Measurements from ENCODE around the gene ATP2C2. TPM values are rescaled to one million over a fixed set of nuclear protein-coding genes. Genes with fewer than 3 reads are reported as not detected.
"Not testable (repeated sequence)": the region's sequence is repeated elsewhere in the genome, so short reads cannot be mapped to it uniquely, and the experiment has no call there.

Gene ATP2C2
- total RNA-seq, 1 experiment from 2014 or later, result 0.67 TPM

DNA sequence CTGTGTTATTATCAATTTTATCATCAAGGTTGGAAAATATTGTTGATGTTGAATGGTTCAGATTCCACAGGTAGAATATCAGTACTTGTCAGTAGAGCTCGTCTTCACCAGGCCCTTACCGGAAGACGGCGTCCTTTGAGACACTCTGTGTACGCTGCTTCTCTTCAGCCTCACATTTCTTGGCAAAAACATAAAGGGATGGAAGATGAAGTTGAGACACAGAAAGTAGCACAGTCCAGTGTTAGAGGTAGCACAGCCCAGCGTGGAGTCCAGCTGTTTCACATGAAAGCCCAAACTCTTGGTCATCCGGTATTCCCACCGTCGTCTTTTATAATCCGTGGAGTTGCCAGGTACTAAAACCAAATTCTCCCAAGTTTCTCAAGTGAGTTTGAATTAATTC lies 30.4 kb downstream of the ATP2C2 start:
- intact Hi-C loops (cut with micrococcal nuclease; ENCODE audit: unreplicated experiment), result no loop called here
- ChIA-PET CTCF (no interaction called here), POLR2A (no interaction called here)
- Histone ChIP-seq H3K4me1 (ENCODE audit: control insufficient read depth, insufficient read depth, low read length) (no peaks in the 10 kb centered on the region), H3K27ac (ENCODE audit: low read length) (no peak overlapping the region), H3K27me3 (ENCODE audit: control insufficient read depth, insufficient read depth, low read length) (peaks cover 5% of the 10 kb centered on the region), H3K9me3 (ENCODE audit: control insufficient read depth, insufficient read depth, low read depth, low read length) (no peaks in the 10 kb centered on the region), H3K4me3 (ENCODE audit: low read depth in 2 of 2, low read length in 2 of 2) (no peak overlapping the region), H3K36me3 (ENCODE audit: control insufficient read depth, insufficient read depth, low read length) (no peaks in the 10 kb centered on the region)
- in situ Hi-C loops (cut with HindIII; ENCODE audit: low pct_unique_long_range_greater_than_20kb, low sequenced_read_pairs), result no loop called here
- TF ChIP-seq, protein P1, sequence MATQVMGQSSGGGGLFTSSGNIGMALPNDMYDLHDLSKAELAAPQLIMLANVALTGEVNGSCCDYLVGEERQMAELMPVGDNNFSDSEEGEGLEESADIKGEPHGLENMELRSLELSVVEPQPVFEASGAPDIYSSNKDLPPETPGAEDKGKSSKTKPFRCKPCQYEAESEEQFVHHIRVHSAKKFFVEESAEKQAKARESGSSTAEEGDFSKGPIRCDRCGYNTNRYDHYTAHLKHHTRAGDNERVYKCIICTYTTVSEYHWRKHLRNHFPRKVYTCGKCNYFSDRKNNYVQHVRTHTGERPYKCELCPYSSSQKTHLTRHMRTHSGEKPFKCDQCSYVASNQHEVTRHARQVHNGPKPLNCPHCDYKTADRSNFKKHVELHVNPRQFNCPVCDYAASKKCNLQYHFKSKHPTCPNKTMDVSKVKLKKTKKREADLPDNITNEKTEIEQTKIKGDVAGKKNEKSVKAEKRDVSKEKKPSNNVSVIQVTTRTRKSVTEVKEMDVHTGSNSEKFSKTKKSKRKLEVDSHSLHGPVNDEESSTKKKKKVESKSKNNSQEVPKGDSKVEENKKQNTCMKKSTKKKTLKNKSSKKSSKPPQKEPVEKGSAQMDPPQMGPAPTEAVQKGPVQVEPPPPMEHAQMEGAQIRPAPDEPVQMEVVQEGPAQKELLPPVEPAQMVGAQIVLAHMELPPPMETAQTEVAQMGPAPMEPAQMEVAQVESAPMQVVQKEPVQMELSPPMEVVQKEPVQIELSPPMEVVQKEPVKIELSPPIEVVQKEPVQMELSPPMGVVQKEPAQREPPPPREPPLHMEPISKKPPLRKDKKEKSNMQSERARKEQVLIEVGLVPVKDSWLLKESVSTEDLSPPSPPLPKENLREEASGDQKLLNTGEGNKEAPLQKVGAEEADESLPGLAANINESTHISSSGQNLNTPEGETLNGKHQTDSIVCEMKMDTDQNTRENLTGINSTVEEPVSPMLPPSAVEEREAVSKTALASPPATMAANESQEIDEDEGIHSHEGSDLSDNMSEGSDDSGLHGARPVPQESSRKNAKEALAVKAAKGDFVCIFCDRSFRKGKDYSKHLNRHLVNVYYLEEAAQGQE (IDR thresholded peaks at IDR 0.05; ENCODE audit: insufficient read depth in 1 of 2, low read depth in 2 of 2, low read length in 1 of 2), result no peak
- TF ChIP-seq, protein P2, sequence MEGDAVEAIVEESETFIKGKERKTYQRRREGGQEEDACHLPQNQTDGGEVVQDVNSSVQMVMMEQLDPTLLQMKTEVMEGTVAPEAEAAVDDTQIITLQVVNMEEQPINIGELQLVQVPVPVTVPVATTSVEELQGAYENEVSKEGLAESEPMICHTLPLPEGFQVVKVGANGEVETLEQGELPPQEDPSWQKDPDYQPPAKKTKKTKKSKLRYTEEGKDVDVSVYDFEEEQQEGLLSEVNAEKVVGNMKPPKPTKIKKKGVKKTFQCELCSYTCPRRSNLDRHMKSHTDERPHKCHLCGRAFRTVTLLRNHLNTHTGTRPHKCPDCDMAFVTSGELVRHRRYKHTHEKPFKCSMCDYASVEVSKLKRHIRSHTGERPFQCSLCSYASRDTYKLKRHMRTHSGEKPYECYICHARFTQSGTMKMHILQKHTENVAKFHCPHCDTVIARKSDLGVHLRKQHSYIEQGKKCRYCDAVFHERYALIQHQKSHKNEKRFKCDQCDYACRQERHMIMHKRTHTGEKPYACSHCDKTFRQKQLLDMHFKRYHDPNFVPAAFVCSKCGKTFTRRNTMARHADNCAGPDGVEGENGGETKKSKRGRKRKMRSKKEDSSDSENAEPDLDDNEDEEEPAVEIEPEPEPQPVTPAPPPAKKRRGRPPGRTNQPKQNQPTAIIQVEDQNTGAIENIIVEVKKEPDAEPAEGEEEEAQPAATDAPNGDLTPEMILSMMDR (IDR thresholded peaks at IDR 0.05), result no peak
- TF ChIP-seq TCF7L2 (IDR thresholded peaks at IDR 0.05; ENCODE audit: low read depth, low read length) (no peak), SIN3A (IDR thresholded peaks at IDR 0.05; ENCODE audit: borderline replicate concordance, insufficient read depth, low read depth, low read length) (no peak), POLR2AphosphoS5 (IDR thresholded peaks at IDR 0.05; ENCODE audit: low read depth, low read length) (no peak)
- DNase-seq (ENCODE audit: low read depth, low spot score) (no peak), ATAC-seq (no peak)
- BruUV-seq (replicated peaks), result no TSS peak

DNA sequence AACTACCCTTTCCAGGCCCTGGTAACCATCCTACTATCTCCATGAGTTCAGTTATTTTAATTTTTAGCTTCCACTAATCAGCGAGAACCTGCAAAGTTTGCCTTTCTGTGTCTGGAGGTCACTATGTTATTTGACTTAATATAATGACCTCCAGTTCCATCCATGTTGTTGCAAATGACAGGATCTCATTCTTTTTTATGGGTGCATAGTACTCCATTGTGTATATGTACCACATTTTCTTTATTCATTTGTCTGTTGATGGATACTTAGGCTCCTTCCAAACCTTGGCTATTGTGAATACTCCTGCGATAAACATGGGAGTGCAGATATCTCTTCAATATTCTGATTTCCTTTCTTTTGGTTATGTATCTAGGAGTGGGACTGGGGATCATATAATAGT lies 31.6 kb downstream of the ATP2C2 start:
- CTCF ChIA-PET, result not testable (repeated sequence)

DNA sequence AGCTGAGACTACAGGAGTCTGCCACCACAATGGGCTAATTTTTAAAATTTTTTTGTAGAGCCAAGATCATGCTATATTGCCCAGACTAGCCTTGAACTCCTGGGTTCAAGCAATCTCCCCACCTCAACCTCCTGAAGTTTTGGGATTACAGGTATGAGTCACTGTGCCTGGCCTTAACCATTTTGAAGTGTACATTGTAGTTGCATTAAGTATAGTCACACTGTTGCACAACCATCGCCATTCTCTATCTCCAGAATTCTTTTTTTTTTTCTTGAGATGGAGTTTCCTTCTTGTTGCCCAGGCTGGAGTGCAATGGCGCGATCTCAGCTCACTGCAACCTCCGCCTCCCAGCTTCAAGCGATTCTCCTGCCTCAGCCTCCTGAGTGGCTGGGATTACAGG lies 35.1 kb downstream of the ATP2C2 start:
- H3K4me1 ChIP-seq (ENCODE audit: control insufficient read depth, insufficient read depth, low read length); CTCF ChIA-PET; ATAC-seq; DNase-seq (ENCODE audit: low read depth, low spot score); H3K36me3 ChIP-seq (ENCODE audit: control insufficient read depth, insufficient read depth, low read length); H3K9me3 ChIP-seq (ENCODE audit: control insufficient read depth, insufficient read depth, low read depth, low read length); BruUV-seq (replicated peaks); in situ Hi-C loops (cut with HindIII; ENCODE audit: low pct_unique_long_range_greater_than_20kb, low sequenced_read_pairs); H3K27ac ChIP-seq (ENCODE audit: low read length); H3K27me3 ChIP-seq (ENCODE audit: control insufficient read depth, insufficient read depth, low read length); H3K4me3 ChIP-seq (ENCODE audit: low read depth in 2 of 2, low read length in 2 of 2); POLR2A ChIA-PET; intact Hi-C loops (cut with micrococcal nuclease; ENCODE audit: unreplicated experiment): not testable (repeated sequence)

More for the DNA sequence above, 31.6 kb downstream of the ATP2C2 start:
- H3K4me3 ChIP-seq (ENCODE audit: low read depth in 2 of 2, low read length in 2 of 2); H3K9me3 ChIP-seq (ENCODE audit: control insufficient read depth, insufficient read depth, low read depth, low read length); H3K27me3 ChIP-seq (ENCODE audit: control insufficient read depth, insufficient read depth, low read length); H3K36me3 ChIP-seq (ENCODE audit: control insufficient read depth, insufficient read depth, low read length); in situ Hi-C loops (cut with HindIII; ENCODE audit: low pct_unique_long_range_greater_than_20kb, low sequenced_read_pairs); BruUV-seq (replicated peaks); H3K4me1 ChIP-seq (ENCODE audit: control insufficient read depth, insufficient read depth, low read length); intact Hi-C loops (cut with micrococcal nuclease; ENCODE audit: unreplicated experiment); H3K27ac ChIP-seq (ENCODE audit: low read length); POLR2A ChIA-PET; DNase-seq (ENCODE audit: low read depth, low spot score); ATAC-seq: not testable (repeated sequence)

Measured in Panc1 (cell line).